ENCODE data around the gene P2RY6.

The P2RY6 gene

GRCh38 chr11:73237471-73238290 is 34.5 kb upstream of the P2RY6 start:
- no peak for DNase-seq

GRCh38 chr11:73239111-73239521 is 33.0 kb upstream of the P2RY6 start:
- no peak for DNase-seq

GRCh38 chr11:73239571-73240189 is 32.5 kb upstream of the P2RY6 start:
- no peak for DNase-seq

GRCh38 chr11:73240190-73240781 is 31.9 kb upstream of the P2RY6 start:
- no peak for DNase-seq

GRCh38 chr11:73241300-73241699 is 30.8 kb upstream of the P2RY6 start:
- DNase-seq, result no peak

- DNase-seq, result peak; percentile 58 to 60
These were observed 29.7 kb upstream of the P2RY6 start for GRCh38 chr11:73242251-73243092.

- DNase-seq, result no peak
These were observed 29.0 kb upstream of the P2RY6 start for GRCh38 chr11:73243093-73243485.

GRCh38 chr11:73244589-73245240 is 27.4 kb upstream of the P2RY6 start:
- DNase-seq, result no peak

- DNase-seq, result no peak
These were observed 26.7 kb upstream of the P2RY6 start for GRCh38 chr11:73245461-73245860.

GRCh38 chr11:73246303-73246702 is 25.8 kb upstream of the P2RY6 start:
- DNase-seq, result no peak

- no peak for DNase-seq
These were observed 23.5 kb upstream of the P2RY6 start for GRCh38 chr11:73248526-73249185.

GRCh38 chr11:73249304-73249703 is 22.8 kb upstream of the P2RY6 start:
- no peak for DNase-seq

- no peak for DNase-seq
These were observed 22.0 kb upstream of the P2RY6 start for GRCh38 chr11:73249853-73250783.

- peak in 1 of 2 donors; percentile 10 for DNase-seq
These were observed 19.5 kb upstream of the P2RY6 start for GRCh38 chr11:73252577-73253191.

GRCh38 chr11:73257342-73258103 is 14.6 kb upstream of the P2RY6 start:
- no peak for DNase-seq

- no peak for DNase-seq
These were observed 13.8 kb upstream of the P2RY6 start for GRCh38 chr11:73258104-73259035.

- no peak for DNase-seq
These were observed 12.6 kb upstream of the P2RY6 start for GRCh38 chr11:73259406-73260126.

GRCh38 chr11:73260127-73260457 is 12.0 kb upstream of the P2RY6 start:
- DNase-seq, result no peak

Measured in CD4-positive, alpha-beta T cell treated with Interferon alpha-2 for 1 hour (primary cell).